NT2/D1 (cell line): ENCODE measurements around the gene ADRB2.

Experiments used
- SUZ12 ChIP-seq: IDR thresholded peaks from 2 replicates; pipeline ENCODE4 v1.6.1; 2011; ENCODE audit not compliant: insufficient read length, insufficient read depth; ENCODE audit errors: extremely low read depth
- YY1 ChIP-seq: IDR thresholded peaks from 2 replicates; pipeline ENCODE4 v1.6.1; 2011; ENCODE audit not compliant: insufficient read length, insufficient read depth
- ZNF274 ChIP-seq: IDR thresholded peaks from 2 replicates; pipeline ENCODE4 v1.6.1; 2011; ENCODE audit warnings: mild to moderate bottlenecking, low read depth, low read length

GRCh38 chr5:148799737-148800527, 26.5 kb upstream of the ADRB2 start:
- TF ChIP-seq SUZ12 (no peak), ZNF274 (no peak), YY1 (no peak)
